Hippocampal formation (tissue), 2 donors: ENCODE results near the gene PARD6G.
"Not testable (repeated sequence)": the region's sequence is repeated elsewhere in the genome, so short reads cannot be mapped to it uniquely, and the experiment has no call there.

Experiments
- DNase-seq, 2 donors: peaks; one replicate each; lab custom pipeline; 2025; lab: John Stamatoyannopoulos, UW

PARD6G gene

GRCh38 chr18:80241919-80242777, 5.2 kb downstream of the PARD6G start:
- DNase-seq = no peak

DNA sequence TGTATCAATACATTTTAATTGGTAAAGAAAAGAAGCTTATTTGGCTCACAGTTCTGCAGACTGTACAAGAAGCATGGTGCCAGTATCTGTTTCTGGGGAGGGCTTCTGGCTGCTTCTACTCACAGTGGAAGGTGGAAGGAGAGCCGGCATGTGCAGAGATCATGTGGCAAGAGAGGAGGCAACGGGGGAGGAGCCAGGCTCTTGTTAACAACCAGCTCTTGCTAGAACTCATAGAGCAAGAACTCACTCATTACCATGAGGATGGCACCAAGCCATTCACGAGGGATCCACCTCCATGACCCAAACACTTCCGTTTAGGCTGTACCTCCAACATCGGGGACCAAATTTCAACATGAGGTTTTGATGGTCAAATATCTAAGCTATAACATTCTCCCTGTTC, 7.5 kb downstream of the PARD6G start:
- no peak for DNase-seq

DNA sequence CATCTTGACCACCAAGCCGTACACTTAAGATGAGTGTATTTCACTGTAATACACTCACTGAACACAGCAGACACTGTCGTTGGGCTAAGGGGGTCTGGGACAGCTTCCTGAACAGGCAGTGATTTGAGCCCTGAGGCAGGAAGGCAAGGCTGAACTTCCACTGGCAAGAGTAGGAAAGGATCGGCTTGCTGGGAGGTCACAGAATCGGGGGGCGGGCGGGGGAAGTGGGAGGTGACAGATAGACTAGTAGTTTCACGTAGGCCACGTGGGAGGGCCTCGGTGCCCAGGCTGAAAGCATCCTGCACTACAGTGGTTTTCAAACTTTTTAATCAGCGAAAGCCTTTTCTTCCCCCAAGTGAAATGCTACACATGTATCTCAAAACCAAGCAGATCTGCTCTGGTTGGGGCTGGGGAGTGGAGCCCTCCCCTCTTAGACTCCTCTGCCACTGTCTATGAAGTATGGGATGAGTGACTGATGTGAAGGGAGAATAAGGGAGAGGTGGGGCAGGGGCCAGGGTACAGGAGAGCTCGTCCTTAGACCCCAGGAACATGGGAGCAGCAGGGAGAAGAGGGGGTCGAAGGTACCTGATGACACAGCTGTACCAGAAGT, 8.6 kb downstream of the PARD6G start:
- DNase-seq = no peak

- DNase-seq = not testable (repeated sequence)
Measured at GRCh38 chr18:80237519-80237918, 9.8 kb downstream of the PARD6G start.

DNA sequence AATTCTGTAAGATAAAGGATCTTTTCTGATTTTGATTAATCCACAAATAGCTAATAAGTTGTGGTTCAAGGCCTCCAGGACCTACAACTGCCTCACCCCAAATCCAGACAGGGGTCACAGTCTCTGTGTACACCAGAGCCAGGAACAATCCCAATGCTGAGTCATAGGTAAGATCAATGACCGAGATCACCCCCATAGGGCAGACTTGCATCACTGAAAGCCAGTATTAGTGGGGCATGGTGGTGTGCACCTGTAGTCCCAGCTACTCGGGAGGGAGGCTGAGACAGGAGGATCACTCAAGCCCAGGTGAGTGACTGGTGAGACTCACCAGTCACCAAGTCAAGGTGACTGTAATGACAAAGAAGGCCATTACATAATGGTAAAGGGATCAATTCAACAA, 12.9 kb downstream of the PARD6G start:
- DNase-seq = no peak

DNA sequence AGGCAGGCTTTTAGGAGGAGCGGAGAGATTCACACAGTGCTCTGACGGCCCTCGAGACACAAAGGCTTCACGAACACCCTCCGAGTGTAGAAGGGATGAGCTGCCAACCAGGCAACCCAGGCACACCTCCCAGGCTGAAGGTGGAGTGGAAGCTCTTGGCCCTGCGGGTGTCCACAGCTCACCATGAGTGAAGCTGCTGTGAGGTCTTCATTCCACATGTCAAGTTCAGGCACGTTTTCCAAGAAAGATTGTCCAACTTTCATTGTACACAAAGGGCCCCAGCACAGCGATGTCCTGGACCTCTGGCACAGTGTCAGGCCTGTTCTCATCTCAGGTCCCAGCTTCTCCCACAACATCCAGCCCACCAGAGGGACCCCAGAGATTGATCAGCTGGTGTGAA, 13.4 kb downstream of the PARD6G start:
- DNase-seq = no peak

- no peak for DNase-seq
Measured at GRCh38 chr18:80233201-80233835, 14.0 kb downstream of the PARD6G start.

GRCh38 chr18:80232710-80233109, 14.6 kb downstream of the PARD6G start:
- no peak for DNase-seq

GRCh38 chr18:80232030-80232429, 15.3 kb downstream of the PARD6G start:
- no peak for DNase-seq

DNA sequence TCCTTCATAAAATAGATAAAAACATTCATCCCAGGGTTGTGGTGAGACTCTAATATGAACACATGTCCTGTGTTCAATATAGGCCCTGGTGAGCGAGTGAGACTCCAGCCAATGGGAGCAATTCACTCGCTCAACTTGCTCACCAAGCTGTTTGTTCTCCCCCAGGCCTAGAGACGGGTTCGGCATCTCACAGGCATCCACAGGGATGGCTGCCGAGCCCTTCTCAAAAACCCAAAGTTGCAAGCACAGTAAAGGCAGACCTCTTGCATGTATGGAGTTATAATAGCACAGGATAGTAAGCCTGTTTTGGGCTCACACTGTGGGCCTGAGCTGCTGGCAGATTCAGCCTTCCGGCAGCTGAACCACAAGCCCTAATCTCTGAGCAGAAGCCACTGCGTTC, 15.7 kb downstream of the PARD6G start:
- DNase-seq = no peak

DNA sequence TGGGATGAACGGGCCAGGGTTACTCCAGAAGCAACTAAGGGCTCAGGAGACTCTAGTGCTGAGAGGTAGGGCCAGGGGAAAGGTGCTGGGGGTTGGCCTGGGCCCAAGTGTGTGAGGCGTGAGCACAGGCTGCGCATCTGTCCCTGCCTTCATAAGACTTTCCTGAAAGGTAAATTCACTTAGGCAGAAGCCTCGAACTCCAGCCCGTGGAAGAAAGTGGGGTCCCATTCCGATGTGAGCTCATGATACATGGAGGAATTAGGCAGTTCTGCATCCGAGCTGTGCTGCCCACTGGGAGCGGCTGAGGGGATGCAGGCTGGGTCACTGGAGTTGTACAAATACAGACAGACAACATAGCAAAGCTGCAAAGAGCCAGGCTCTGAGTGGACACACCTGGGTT, 16.2 kb downstream of the PARD6G start:
- DNase-seq = no peak

DNA sequence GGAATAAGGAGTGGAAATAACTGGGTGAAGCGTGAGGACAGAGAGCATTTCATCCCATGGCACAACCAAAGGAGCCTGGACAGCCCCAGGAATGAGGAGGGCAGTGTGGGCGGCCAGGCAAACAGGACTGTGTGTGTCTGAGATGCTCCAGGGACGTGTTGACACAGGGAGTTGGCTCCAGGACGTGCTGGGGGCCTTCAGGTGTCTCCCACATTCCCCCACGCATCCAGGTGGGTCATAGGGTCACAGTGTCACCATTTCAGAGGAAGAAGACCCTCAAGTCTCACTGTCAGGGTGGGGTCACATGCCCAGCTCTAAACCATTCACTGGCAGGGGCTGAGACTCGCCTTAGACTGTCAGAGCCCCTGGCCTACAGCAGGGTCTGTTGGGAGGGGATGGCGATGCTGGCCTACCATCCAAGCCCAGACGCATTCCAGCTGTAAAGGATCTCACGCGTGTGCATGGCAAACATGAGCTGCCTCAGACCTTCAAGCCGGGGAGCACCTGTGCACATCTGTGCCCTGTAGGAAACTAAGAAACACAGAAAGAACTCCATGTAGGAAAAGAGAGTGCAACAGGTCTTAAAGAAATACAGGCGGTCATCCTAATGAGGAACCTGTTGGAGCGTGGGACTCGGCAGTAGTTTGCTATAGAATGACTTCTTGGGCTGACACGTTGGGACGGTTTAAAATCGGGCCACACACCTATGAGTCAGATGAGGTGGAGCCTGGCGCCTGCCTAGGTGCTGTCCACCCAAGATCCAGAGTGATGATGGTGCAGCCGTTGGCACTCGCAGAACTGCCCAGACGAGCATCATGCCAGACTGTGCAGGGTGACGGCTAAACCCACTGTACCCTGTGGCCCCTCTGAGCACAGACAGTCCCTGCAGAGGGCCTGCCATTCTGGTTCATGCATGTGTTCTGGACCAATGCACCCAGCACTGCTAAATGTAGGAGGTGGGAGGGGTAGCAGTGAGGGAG, 17.3 kb downstream of the PARD6G start:
- no peak for DNase-seq

GRCh38 chr18:80229363-80229762, 18.0 kb downstream of the PARD6G start:
- no peak for DNase-seq

- no peak for DNase-seq
Measured at GRCh38 chr18:80228051-80228848, 19.1 kb downstream of the PARD6G start.

GRCh38 chr18:80227472-80227871, 19.8 kb downstream of the PARD6G start:
- no peak for DNase-seq

- DNase-seq = no peak
Measured at GRCh38 chr18:80225685-80226084, 21.6 kb downstream of the PARD6G start.

GRCh38 chr18:80223581-80224148, 23.6 kb downstream of the PARD6G start:
- no peak for DNase-seq

- DNase-seq = not testable (repeated sequence)
Measured at GRCh38 chr18:80219488-80219887, 27.8 kb downstream of the PARD6G start.

DNA sequence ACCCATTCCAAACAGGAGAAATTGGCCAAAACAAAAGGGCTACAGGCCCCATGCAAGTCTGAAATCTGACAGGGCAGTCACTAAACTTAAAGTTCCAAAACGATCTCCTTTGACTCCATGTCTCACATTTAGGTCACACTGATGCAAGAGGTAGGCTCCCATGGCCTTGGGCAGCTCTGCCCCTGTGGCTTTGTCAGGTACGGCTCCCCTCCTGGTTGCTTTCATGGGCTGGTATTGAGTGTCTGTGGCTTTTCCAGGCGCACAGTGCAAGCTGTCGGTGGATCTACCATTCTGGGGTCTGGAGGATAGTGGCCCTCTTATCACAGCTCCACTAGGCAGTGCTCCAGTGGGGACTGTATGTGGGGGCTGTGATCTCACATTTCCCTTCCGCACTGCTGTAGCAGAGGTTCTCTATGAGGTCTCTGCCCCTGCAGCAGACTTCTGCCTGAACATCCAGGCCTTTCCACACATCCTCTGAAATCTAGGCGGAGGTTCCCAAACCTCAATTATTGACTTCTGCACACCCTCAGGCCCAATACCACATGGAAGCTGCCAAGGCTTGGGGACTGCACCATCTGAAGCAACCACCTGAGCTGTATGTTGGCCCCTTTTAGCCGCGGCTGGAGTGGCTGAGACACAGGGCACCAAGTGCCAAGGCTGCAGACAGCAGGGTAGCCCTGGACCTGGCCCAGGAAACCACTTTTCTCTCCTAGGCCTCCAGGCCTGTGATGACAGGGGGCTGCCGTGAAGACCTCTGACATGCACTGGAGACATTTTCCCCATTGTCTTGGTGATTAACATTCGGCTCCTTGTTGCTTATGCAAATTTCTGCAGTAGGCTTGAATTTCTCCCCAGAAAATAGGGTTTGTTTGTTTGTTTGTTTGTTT, 28.7 kb downstream of the PARD6G start:
- no peak for DNase-seq

DNA sequence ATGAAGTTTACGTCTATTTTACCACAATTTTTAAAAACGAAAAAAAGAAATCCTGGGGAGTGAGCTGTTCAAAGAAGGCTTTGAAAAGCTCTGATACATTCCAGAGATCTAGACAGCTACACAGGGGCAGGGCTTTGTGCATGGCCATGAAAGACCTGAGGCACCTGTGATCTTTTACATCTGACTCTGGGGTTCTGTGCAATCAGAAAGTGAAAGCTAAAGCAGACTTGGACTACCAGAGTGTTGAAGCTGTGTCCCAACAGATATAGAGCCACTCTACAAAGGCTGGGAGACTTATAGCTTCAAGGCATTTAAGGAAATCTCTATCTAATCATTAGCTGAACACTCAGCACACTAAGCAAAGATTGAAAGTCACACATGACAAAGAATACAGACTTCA, 34.1 kb downstream of the PARD6G start:
- no peak for DNase-seq
